Subcutaneous adipose tissue (tissue), 4 donors: Measurements from ENCODE around the gene VRK2. TPM values are rescaled to one million over a fixed set of nuclear protein-coding genes. Genes with fewer than 3 reads are reported as not detected.

Source experiments
- total RNA-seq, 4 donors: library from RNA; depleted of rRNA; stranded (reverse); fragments of >200 nt; gene quantifications; one replicate each; pipeline ENCODE4 v1.1.0, GENCODE V29; 2016
- TF ChIP-seq, protein P1 (sequence below): fragments of 450-650 bp; IDR thresholded peaks from one replicate; pipeline ENCODE4 v1.5.1; 2016; ENCODE audit warnings: low read depth, mild to moderate bottlenecking, control low read depth, antibody characterized with exemption, moderate library complexity

The VRK2 gene
- total RNA-seq, 4 donors from 2014 or later = 18.5 to 42.7 (median 23.9) TPM

DNA sequence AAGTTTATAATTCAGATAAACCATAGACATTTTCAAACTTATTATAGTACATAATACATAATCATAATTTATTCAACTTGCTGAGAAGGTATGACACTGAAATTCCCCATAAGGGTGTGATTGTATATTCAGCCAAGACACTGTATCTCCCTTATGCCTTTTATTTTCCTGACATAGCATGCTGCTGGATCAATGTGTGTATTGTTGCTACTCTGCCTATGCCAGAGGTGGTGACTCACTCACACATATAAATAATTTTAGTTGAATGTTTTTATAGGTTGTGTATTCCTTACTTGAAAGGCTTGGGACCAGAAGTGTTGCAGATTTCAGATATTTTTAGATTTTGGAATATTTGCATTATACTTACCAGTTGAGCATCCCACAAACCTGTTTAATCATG lies 86.8 kb downstream of the VRK2 start:
- TF ChIP-seq, protein P1, sequence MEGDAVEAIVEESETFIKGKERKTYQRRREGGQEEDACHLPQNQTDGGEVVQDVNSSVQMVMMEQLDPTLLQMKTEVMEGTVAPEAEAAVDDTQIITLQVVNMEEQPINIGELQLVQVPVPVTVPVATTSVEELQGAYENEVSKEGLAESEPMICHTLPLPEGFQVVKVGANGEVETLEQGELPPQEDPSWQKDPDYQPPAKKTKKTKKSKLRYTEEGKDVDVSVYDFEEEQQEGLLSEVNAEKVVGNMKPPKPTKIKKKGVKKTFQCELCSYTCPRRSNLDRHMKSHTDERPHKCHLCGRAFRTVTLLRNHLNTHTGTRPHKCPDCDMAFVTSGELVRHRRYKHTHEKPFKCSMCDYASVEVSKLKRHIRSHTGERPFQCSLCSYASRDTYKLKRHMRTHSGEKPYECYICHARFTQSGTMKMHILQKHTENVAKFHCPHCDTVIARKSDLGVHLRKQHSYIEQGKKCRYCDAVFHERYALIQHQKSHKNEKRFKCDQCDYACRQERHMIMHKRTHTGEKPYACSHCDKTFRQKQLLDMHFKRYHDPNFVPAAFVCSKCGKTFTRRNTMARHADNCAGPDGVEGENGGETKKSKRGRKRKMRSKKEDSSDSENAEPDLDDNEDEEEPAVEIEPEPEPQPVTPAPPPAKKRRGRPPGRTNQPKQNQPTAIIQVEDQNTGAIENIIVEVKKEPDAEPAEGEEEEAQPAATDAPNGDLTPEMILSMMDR = no peak

DNA sequence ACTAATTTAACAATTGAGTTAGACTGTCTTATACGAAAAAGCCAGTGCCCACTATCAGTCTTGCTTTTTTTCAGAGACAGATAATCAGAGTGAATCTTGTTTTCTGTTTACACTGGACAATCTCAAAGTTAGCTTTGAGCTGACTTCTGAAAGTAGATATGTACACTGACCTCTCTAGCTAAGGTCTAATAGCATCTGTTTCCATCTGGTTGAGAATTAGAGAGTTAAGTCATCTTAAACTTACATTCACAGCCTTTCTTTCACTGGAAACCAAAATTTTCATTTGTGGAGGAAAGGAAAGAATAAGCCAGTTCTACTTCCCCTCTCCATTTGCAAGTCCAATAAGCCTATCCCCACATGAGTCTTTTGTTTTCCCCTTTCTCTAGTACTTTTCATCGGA lies 89.3 kb downstream of the VRK2 start:
- TF ChIP-seq, protein P1 = no peak

DNA sequence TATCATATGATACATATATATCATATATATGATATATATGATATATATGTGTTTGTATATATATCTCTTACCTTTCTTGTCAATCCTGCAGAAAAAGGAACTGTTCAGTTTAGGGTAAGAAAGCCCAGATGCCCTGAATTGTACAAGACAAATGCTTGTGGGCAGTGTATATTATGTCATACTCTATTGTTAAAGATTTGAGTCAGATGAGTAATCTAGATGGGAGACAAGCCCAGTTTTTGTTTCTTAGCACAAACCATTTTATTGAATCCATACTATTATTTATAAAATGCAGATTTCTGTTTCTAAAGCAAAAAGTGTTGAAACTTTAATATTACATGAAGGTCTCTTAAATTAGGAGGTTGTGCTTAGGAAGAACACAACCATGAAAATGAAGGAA lies 90.6 kb downstream of the VRK2 start:
- TF ChIP-seq, protein P1 = no peak

DNA sequence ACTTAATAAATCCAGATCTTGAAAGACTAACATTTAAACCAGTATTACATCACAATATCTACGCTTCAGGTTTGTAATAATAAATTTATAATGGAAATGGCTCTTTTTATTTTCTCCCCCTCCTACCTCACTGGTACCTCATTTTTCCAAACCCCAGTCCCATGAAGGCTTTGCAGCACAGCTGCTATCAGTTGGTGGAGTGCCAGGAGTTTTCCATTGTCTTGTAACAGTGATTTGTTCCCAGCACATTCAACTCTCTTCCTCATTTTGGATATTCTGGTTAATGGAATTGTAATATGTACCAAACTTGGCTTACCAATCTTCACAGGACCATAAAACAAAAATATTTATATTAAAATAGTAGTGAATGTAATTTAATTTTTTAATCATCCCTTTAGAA lies 91.2 kb downstream of the VRK2 start:
- TF ChIP-seq, protein P1 = no peak

DNA sequence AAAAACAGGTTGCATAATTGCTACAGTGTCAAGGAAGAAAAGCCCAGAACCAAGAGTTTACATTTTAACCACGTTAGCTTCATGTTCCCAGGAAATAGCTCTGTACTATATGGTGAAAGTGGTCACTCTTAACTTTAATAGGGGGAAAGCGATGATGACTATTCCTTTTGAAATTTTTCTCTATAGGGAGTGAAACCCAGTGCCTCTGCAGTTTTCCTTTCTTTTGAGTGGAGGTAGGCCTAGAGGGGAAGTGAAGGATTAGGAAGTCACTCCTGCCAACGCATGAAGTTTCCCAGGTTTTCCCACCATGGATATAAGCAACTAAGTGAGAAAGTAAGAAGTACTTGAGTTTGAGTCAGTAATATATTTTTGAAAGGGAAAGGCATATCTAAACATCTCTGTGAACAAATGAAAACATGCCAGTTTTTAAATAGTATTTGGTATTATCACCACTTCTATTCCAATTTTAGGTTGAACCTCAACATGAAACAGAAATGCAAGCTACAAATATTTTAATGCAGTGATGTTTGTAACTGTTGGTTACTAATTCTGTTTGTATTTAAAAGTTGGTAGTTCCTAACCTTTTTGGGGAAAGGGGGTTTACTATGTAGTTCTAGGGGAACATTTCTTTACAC lies 91.9 kb downstream of the VRK2 start:
- TF ChIP-seq, protein P1 = no peak

DNA sequence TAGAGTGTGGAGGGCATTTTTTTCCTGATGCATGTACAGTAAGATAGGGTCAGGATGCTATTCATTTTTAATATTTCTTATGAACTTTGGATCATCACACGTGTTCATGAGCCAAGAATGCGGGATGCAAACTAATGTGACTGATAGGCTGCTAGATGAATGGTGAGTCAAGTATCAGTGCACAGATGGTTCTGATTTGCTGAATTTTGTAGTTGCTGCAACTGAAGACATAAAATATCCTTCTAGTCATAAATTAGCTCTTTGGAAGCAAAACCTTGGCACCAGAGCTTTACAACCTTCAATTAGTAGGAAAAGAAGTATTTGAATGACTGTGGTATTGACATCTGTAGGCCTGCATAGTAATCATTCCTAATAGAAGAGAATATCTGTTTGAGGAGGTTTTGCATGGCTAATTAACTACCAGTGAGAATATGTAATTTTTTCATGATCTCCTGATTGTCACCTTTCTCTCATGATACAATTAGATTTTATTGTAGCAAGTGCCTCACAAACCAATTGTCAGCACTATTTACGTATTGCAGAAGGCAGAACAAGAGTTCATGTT lies 94.0 kb downstream of the VRK2 start:
- TF ChIP-seq, protein P1 = no peak

DNA sequence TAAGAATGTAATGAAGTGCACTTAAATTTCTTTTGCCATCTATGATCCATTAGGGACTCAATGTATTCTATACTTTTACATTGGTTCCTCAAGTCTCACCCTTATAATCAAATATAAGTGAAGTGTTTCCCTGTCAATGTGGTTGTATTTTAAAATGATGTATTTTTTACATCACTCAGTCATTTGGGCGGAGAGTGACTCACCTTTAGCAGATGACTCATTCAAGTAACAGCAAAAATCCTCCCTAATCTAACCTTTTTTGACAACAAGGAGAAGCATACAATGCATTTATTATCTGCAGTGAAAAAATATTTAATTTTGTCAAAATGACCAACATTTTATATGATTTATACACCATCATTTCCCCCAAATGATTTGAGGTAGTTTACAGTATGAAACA lies 100.1 kb downstream of the VRK2 start:
- TF ChIP-seq, protein P1 = no peak
